SK-N-SH (cell line): ENCODE results near the gene NAALADL2. TPM values are rescaled to one million over a fixed set of nuclear protein-coding genes. Genes with fewer than 3 reads are reported as not detected.

Source experiments
- CTCF ChIA-PET: fragments of 300-600, 350-600 bp; formaldehyde crosslinking; extraction: SDS; loops from one replicate; lab custom pipeline; 2021; lab: Yijun Ruan, JAX
- POLR2A ChIA-PET: fragments of 350-600 bp; sonication (Branson Sonifier 250); formaldehyde crosslinking; extraction: SDS; loops from one replicate; lab custom pipeline; 2020; ENCODE audit warnings: antibody characterized with exemption, inconsistent platforms; lab: Yijun Ruan, JAX
- DNase-seq: peaks from one replicate; pipeline ENCODE4 v3.0.0; 2012
- H2AFZ ChIP-seq: fragments of 200-600 bp; sonication (generic); 2 replicates; pipeline ENCODE4 v1.8.1; 2016; ENCODE audit warnings: antibody characterized with exemption, mild to moderate bottlenecking, low read depth
- H3F3A ChIP-seq: fragments of 200-600 bp; sonication (generic); replicated peaks from 2 replicates; pipeline ENCODE3; 2016; ENCODE audit warnings: antibody characterized with exemption, mild to moderate bottlenecking; ENCODE audit not compliant: insufficient read depth
- H3K27ac ChIP-seq, 2 experiments: fragments of 200-500 bp in 1 of 2; fragments of 200-600 bp in 1 of 2; sonication (Bioruptor generic) in 1 of 2; sonication (generic), shearing (Covaris generic) in 1 of 2; 2 replicates each; pipeline versions ENCODE4 v1.5.1 to v1.6.1; 2014 to 2016; ENCODE audit warnings: low read depth in 2 of 2, inconsistent platforms in 1 of 2, low read length in 1 of 2, mild to moderate bottlenecking in 1 of 2, mixed read lengths in 1 of 2
- H3K27me3 ChIP-seq: fragments of 200-600 bp; sonication (generic), shearing (Covaris generic); 2 replicates; pipeline ENCODE4 v1.6.1; 2016; ENCODE audit warnings: mixed run types; ENCODE audit not compliant: insufficient read depth
- H3K36me3 ChIP-seq, 2 experiments: fragments of 200-500 bp in 1 of 2; fragments of 200-600 bp in 1 of 2; sonication (Bioruptor generic) in 1 of 2; sonication (generic) in 1 of 2; replicated peaks in 1 of 2; 2 replicates each; pipeline versions ENCODE3 to v1.5.1; 2014 to 2016; ENCODE audit warnings: low read length in 1 of 2, mild to moderate bottlenecking in 1 of 2; ENCODE audit not compliant: insufficient read depth in 2 of 2, control insufficient read depth in 1 of 2
- H3K4me1 ChIP-seq, 2 experiments: fragments of 200-500 bp in 1 of 2; fragments of 200-600 bp in 1 of 2; sonication (Bioruptor generic) in 1 of 2; sonication (generic), shearing (Covaris generic) in 1 of 2; 2 replicates each; pipeline versions ENCODE4 v1.5.1 to v1.6.1; 2014 to 2016; ENCODE audit warnings: low read depth in 1 of 2, low read length in 1 of 2, mixed run types in 1 of 2; ENCODE audit not compliant: insufficient read depth in 2 of 2, control insufficient read depth in 1 of 2
- H3K4me2 ChIP-seq: fragments of 200-600 bp; sonication (generic), shearing (Covaris generic); 2 replicates; pipeline ENCODE4 v1.6.1; 2017; ENCODE audit warnings: mixed run types
- H3K4me3 ChIP-seq, 2 experiments: fragments of 200-500 bp in 1 of 2; fragments of 200-600 bp in 1 of 2; sonication (Bioruptor generic) in 1 of 2; sonication (generic), shearing (Covaris generic) in 1 of 2; 2 replicates each; pipeline versions ENCODE4 v1.5.1 to v1.8.1; 2014 to 2016; ENCODE audit warnings: low read depth in 2 of 2, inconsistent platforms in 1 of 2, low read length in 1 of 2, mild to moderate bottlenecking in 1 of 2, mixed read lengths in 1 of 2, moderate library complexity in 1 of 2
- H3K79me2 ChIP-seq: fragments of 200-600 bp; sonication (generic); 2 replicates; pipeline ENCODE4 v1.8.1; 2017; ENCODE audit warnings: mild to moderate bottlenecking; ENCODE audit not compliant: insufficient read depth
- H3K9ac ChIP-seq: fragments of 200-600 bp; sonication (generic); 2 replicates; pipeline ENCODE4 v1.6.1; 2017; ENCODE audit warnings: mixed run types
- H3K9me2 ChIP-seq: fragments of 200-600 bp; sonication (generic); 2 replicates; pipeline ENCODE4 v1.6.1; 2017; ENCODE audit warnings: mixed run types
- H3K9me3 ChIP-seq: fragments of 200-600 bp; sonication (generic); 2 replicates; pipeline ENCODE4 v1.6.1; 2017; ENCODE audit warnings: mixed run types, mild to moderate bottlenecking, moderate library complexity
- H4K20me1 ChIP-seq: fragments of 200-600 bp; sonication (generic); 2 replicates; pipeline ENCODE4 v1.6.1; 2017; ENCODE audit warnings: mild to moderate bottlenecking, mixed run types; ENCODE audit not compliant: insufficient read depth
- EP300 ChIP-seq, 2 experiments: IDR thresholded peaks; 2 replicates each; pipeline versions ENCODE4 v1.4.0 to v1.6.1; 2012; ENCODE audit warnings: borderline replicate concordance in 1 of 2, low read depth in 1 of 2, low read length in 1 of 2
- FOSL2 ChIP-seq: IDR thresholded peaks from 2 replicates; pipeline ENCODE4 v1.4.0; 2012; ENCODE audit warnings: low read depth, mild to moderate bottlenecking, moderate library complexity, borderline replicate concordance
- FOXM1 ChIP-seq: IDR thresholded peaks from 2 replicates; pipeline ENCODE4 v1.4.0; 2012; ENCODE audit warnings: low read depth, mild to moderate bottlenecking
- GATA2 ChIP-seq: sonication (generic); formaldehyde crosslinking; IDR thresholded peaks from 2 replicates; pipeline ENCODE4 v1.5.0; 2020; ENCODE audit warnings: mild to moderate bottlenecking, missing genetic modification reagents
- IRF3 ChIP-seq: fragments of 150-350 bp; IDR thresholded peaks from 2 replicates; pipeline ENCODE4 v1.6.1; 2016; ENCODE audit warnings: mild to moderate bottlenecking, low read depth, low read length
- MEF2A ChIP-seq: IDR thresholded peaks from 2 replicates; pipeline ENCODE4 v1.4.0; 2012; ENCODE audit warnings: low read depth, borderline replicate concordance
- MXI1 ChIP-seq: IDR thresholded peaks from 2 replicates; pipeline ENCODE4 v1.6.1; 2012; ENCODE audit warnings: mild to moderate bottlenecking, low read depth, low read length, improper control_type of control experiment
- RAD21 ChIP-seq: IDR thresholded peaks from 2 replicates; pipeline ENCODE4 v1.6.1; 2012; ENCODE audit warnings: mild to moderate bottlenecking, low read length
- REST ChIP-seq: IDR thresholded peaks from 2 replicates; pipeline ENCODE4 v1.6.1; 2012; ENCODE audit warnings: mild to moderate bottlenecking, low read depth, low read length, moderate library complexity
- SMC3 ChIP-seq: IDR thresholded peaks from 2 replicates; pipeline ENCODE4 v1.6.1; 2012; ENCODE audit warnings: low read depth, low read length, improper control_type of control experiment
- TAF1 ChIP-seq: IDR thresholded peaks from 2 replicates; pipeline ENCODE4 v1.6.1; 2012; ENCODE audit warnings: low read depth, mild to moderate bottlenecking, low read length, moderate library complexity, borderline replicate concordance
- TEAD4 ChIP-seq: IDR thresholded peaks from 2 replicates; pipeline ENCODE4 v1.4.0; 2012; ENCODE audit warnings: mild to moderate bottlenecking, borderline replicate concordance; ENCODE audit not compliant: insufficient read depth
- USF1 ChIP-seq: IDR thresholded peaks from 2 replicates; pipeline ENCODE4 v1.4.0; 2012; ENCODE audit warnings: low read depth, borderline replicate concordance
- USF2 ChIP-seq: fragments of 150-350 bp; IDR thresholded peaks from 2 replicates; pipeline ENCODE4 v1.6.1; 2017; ENCODE audit warnings: antibody characterized with exemption, low read length, low read depth, borderline replicate concordance
- WGBS: methylation state at CpG from one replicate; pipeline ENCODE4 v1.1.6; 2017; ENCODE audit warnings: low lambda C conversion rate; 5-methylcytosine and 5-hydroxymethylcytosine counted together
- polyA plus RNA-seq, 3 experiments: library from polyadenylated mRNA; depleted of rRNA; stranded (reverse); fragments of >200 nt; gene quantifications; 2 replicates each; pipeline ENCODE4 v1.2.3, GENCODE V29; 2012

The NAALADL2 gene
- polyA plus RNA-seq, 1 of the 3 experiments (the other 2 are of a cell fraction) = 1.2 TPM

- Histone ChIP-seq H3K4me1 (no peaks in the 10 kb centered on the region), H3K9ac (no peak overlapping the region), H2AFZ (no peak overlapping the region), H3K4me2 (no peak overlapping the region), H3K9me3 (no peaks in the 10 kb centered on the region), H3K79me2 (no peaks in the 10 kb centered on the region), H3K36me3 (no peaks in the 10 kb centered on the region), H3K27me3 (no peaks in the 10 kb centered on the region), H4K20me1 (no peaks in the 10 kb centered on the region), H3K4me3 (no peak overlapping the region), H3K27ac (no peak overlapping the region), H3F3A (no peaks in the 10 kb centered on the region), H3K9me2 (no peaks in the 10 kb centered on the region)
- CTCF ChIA-PET = no interaction called here
- no peak for DNase-seq
- TF ChIP-seq REST = no peak
- no peak for TF ChIP-seq FOSL2
- no peak for TF ChIP-seq MXI1
- TF ChIP-seq FOXM1 = no peak
- no peak for TF ChIP-seq GATA2 (CRISPR knock-in tag)
- no peak for TF ChIP-seq RAD21
- no peak for TF ChIP-seq TEAD4
- POLR2A ChIA-PET = no interaction called here
These were observed 911.3 kb downstream of the NAALADL2 start for GRCh38 chr3:175770426-175770825.

- Histone ChIP-seq H3K4me2 (no peak overlapping the region), H2AFZ (no peak overlapping the region), H3F3A (no peaks in the 10 kb centered on the region), H3K9me3 (no peaks in the 10 kb centered on the region), H3K27ac (no peak overlapping the region), H3K79me2 (no peaks in the 10 kb centered on the region), H4K20me1 (no peaks in the 10 kb centered on the region), H3K4me3 (no peak overlapping the region), H3K9me2 (no peaks in the 10 kb centered on the region), H3K4me1 (no peaks in the 10 kb centered on the region), H3K27me3 (no peaks in the 10 kb centered on the region), H3K9ac (no peak overlapping the region), H3K36me3 (no peaks in the 10 kb centered on the region)
- TF ChIP-seq SMC3 (no peak), MEF2A (no peak), USF2 (no peak), EP300 (IDR thresholded peaks at IDR 0.05; ENCODE audit: borderline replicate concordance in 1 of 2, low read depth in 1 of 2, low read length in 1 of 2) (no peak), USF1 (no peak), IRF3 (no peak), MXI1 (no peak), TAF1 (no peak)
- POLR2A ChIA-PET = no interaction called here
- DNase-seq = no peak
- WGBS = 61% methylated on average over 3 of the region's 3 CpGs
- CTCF ChIA-PET = no interaction called here
These were observed 918.4 kb downstream of the NAALADL2 start for GRCh38 chr3:175777495-175777894.
